PC-3 (cell line): ENCODE results near the gene FGR.

ENCODE experiments used
- EZH2 ChIP-seq: fragments of 300-600 bp; sonication (generic); IDR thresholded peaks from one replicate; pipeline ENCODE4 v1.6.1; 2017; ENCODE audit warnings: antibody characterized with exemption, mild to moderate bottlenecking, low read length; ENCODE audit not compliant: unreplicated experiment
- TF ChIP-seq, protein P1 (sequence below): fragments of 300-600 bp; sonication (generic); conservative IDR thresholded peaks from 2 replicates; pipeline ENCODE4 v1.5.1; 2017; ENCODE audit warnings: antibody characterized with exemption, low read depth, mild to moderate bottlenecking, low read length

DNA sequence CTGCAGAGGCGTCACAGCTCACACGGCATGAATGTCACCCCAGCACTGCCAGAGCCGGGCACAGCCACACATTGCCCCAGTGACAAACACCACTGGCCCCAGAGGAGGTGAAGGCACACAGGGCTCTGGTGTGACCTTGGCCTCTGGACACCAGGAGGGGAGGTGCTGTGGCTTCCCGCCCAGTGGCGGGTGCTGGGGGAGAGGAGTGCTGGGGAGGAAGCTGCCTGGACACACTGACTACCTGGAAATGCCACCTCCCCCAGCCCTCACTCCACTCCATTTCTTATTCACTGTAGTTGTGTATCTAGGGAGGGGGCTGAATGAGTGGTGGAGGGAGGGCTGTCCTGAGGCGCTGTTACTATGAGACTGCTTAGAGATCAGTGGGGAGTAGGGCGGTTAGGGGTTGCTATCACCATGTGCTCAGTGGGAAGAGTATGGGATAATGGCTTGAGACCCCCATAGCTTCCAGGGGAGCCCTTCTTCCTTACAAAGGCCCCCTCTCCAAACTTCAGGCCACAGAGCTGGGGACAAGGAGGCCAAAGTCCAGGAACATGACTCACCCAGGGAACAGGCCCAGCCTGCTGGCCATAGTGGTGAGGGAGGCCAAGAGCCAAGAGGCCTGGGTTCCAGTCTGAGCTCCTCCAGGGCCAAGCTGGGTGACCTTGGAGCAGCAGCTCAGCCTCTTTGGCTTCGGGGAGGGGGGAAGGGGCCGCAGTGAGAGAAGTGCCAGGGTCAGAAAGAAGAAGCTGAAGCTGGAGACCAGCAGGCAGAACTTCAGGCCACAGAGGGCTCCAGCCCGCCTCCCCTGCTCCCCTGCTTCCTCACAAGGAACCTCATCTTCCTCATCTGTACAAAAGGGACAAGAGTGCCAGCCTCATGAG lies 71.2 kb downstream of the FGR start:
- TF ChIP-seq, protein P1, sequence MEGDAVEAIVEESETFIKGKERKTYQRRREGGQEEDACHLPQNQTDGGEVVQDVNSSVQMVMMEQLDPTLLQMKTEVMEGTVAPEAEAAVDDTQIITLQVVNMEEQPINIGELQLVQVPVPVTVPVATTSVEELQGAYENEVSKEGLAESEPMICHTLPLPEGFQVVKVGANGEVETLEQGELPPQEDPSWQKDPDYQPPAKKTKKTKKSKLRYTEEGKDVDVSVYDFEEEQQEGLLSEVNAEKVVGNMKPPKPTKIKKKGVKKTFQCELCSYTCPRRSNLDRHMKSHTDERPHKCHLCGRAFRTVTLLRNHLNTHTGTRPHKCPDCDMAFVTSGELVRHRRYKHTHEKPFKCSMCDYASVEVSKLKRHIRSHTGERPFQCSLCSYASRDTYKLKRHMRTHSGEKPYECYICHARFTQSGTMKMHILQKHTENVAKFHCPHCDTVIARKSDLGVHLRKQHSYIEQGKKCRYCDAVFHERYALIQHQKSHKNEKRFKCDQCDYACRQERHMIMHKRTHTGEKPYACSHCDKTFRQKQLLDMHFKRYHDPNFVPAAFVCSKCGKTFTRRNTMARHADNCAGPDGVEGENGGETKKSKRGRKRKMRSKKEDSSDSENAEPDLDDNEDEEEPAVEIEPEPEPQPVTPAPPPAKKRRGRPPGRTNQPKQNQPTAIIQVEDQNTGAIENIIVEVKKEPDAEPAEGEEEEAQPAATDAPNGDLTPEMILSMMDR, result no peak
- no peak for TF ChIP-seq EZH2
